Hypothalamus (tissue), 51 donors: ENCODE data around the gene WEE2.
"Not testable (repeated sequence)": the region's sequence is repeated elsewhere in the genome, so short reads cannot be mapped to it uniquely, and the experiment has no call there.

Experiments used
- DNase-seq, 51 donors: peaks; one replicate each; lab custom pipeline; 2025; lab: John Stamatoyannopoulos, UW

WEE2 gene

DNA sequence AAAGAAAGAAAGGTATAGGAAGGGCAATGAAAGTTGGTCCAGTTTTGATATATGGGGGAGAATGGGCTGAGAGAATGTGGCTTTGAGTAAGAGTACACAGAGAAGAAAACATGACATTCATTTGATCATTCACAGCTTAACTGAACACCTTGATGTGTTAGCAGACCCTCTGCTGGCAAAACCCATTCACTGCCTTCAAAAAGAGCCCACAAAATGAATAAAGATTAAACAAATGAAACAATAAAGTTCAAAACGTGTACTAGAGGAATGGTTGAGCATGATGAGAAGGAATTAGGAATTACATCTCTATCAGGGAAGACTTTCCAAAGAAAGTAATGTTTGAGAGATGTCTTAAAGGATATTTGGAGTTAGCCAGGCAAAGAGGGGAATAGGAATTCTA lies 2.1 kb downstream of the WEE2 start:
- DNase-seq: no peak

DNA sequence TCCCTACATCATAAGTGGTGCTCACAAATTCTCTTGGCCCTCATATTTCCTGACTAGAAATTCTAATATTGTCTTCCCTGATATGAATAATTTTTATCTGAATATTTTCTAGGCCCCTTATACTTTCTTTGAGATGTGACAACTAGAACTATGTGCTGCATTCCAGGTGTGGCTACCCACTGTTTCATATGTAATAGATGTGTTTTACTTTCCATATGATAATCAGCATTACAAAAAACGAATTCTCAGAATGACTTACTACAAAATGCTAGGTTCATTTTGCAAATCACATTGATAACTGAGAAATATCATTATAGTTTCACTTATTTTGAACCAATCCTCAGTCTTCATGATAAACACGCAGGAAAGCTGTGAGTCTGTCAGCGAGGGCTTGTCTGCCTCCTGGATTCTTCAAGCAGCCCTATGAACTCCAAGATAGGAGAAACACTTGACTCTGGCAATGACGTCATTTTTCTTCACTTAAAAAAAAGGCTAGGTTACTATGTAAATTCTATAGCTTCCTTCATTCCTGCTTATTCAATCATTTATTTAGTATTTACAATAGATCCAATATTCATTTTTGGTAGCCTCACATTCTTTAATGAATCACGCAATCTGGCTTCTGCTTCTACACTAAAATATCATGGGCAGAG lies 4.6 kb downstream of the WEE2 start:
- no peak for DNase-seq

- no peak for DNase-seq
Observed at GRCh38 chr7:141713890-141714289, 5.7 kb downstream of the WEE2 start.

DNA sequence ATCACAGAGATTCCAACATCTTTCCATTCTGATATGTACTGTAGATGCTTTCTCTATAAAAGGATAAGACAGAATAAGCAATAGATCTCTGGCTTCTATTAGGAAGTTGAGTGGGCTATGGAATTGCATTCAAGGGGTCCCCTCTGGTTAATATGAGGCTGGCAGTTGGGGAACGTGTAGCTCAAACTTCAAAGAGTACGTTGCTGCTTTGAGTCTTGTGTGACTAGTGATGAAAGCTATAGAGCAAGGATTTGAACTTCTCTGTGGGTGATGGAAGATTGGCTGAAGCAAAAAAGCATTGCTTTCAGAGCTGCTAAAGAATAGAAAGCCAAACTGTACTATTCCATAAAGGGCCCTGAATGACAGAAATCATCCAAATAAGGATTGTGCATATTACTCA lies 6.4 kb downstream of the WEE2 start:
- no peak for DNase-seq

- DNase-seq: no peak
Observed at GRCh38 chr7:141715018-141715417, 6.9 kb downstream of the WEE2 start.

DNA sequence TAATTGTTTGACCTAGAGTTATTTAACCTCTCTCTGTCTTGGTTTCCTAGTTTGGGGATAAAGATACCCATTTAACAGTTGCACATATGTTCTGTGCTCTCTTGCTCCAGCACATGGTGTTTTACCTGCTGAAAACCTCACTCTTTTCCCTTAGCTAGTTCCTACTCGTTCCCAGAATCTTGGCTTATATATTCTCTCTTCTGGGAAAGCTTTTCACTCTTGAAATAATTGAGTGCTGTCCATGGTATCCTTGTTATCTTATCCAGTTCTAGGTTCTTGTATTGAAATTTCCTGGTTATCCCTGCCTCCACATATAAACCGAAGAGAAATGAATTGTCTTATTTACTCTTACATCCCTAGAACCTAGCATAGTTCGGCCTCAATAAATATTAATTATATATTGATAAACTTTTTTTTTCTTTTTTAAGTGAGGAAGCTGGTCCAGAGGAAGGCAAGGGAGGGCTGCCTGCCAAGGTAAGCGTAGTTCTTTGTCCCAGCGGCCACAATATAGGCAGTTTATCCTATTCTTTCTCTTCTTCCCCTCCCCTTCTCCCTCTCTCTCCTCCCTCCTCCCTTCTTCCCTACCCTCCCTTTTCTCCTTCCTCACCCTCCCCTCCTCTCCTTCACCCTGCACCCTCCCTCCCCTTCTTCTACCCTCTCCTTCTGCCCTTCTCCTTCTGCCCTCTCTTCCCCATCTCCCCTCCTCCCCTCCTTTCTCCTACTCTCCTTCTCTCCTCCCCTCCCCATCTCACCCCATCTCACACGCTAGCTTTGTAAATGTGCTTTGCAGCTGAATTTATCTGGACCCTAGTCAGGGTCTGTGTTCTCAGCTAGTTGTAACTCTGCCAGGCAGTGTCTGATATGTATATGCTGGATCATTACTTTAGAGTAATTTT lies 7.9 kb downstream of the WEE2 start:
- no peak for DNase-seq

GRCh38 chr7:141717450-141717849 lies 9.3 kb downstream of the WEE2 start:
- no peak for DNase-seq

DNA sequence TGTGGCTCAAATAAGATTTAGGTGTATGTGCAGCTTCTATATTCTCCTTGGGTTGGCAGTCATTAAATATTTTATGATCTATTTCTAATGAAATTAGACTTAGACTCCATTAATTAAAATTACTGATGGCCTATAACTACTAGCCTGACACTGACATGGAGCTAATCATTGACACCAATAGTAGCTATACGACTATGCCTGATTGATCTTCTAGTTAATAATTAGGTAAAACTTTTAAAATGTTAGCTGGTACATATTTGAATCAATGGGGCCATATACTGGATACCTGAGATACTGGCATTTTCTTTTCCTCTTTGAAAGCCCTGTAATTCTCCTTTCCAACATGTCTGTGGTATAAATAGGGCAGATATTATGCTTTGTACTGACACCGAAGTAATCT lies 14.4 kb downstream of the WEE2 start:
- DNase-seq: no peak

GRCh38 chr7:141729020-141729419 lies 20.9 kb downstream of the WEE2 start:
- no peak for DNase-seq

GRCh38 chr7:141731476-141732149 lies 23.5 kb downstream of the WEE2 start:
- peak in 7 of 51 donors; percentile 2 to 65 (median 8) for DNase-seq

DNA sequence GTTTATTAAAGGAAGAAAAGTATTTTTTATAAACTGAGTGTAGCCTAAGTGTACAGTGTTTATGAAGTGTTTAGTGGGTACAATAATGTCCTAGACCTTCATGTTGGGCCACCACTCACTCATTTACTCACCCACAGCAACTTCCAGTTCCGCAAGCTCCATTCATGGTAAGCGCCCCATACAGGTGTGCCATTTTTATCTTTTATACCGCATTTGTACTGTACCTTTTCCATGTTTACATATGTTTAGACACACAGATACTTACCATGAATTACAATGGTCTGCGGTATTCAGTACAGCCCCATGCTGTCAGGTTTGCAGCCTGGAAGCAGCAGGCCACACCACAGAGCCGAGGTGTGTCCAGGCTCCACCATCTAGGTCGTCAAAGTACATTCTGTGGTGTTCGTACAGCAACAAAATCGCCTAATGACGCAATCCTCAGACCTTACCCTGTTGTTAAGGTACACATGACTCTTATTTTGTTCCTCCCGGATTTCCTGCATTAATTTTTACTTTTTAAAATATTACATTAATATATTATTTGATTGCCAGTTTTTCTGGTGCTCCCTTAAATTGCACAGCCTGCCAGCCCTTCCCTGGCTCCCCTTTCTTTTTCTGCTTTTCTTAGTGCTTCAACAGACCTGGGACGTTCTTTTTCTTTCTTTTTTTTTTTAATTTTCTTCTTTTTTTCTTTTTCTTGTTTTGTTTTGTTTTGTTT lies 29.1 kb downstream of the WEE2 start:
- DNase-seq: no peak

DNA sequence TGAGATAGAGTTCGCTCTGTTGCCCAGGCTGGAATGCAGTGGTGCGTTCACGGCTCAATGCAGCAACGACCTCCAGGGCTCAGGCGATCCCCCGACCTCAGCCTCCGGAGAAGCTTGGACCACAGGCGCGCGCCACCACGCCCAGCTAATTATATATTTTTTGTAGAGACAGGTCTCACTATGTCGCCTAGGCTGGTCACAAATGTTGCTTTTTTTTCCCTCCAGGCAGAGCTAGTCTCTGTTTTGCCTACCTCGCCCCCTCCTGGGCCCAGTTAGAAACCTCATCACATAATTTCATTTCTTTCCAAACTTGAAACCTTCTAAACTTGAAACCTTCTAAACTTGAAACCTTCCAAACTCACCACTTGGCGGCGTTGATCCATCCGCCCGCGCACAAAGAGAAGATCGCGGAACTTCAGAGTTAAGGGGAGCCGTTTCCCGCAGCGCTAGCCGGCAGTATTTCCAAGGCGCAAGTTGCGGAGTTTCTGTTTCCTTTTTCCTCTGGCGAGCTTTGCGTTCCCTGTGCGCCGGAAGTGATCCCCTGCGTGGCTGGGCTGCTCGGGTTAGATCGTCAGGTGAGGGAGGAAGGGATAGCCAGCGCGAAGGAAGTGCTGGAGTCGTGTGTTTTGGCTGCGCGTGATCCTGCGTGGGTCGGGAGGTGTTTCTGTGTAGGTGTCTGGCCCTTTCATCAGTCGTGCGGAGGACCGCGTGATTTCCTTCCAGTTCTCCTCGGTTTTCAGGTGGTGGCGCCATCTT lies 29.9 kb downstream of the WEE2 start, which contains the start of gene SSBP1:
SSBP1 (plus strand) TSS at position 523 of the 756 bp plus-strand sequence. CDS start 809 bp downstream, outside the sequence.
- DNase-seq: peak; percentile 45 to 95 (median 84)

DNA sequence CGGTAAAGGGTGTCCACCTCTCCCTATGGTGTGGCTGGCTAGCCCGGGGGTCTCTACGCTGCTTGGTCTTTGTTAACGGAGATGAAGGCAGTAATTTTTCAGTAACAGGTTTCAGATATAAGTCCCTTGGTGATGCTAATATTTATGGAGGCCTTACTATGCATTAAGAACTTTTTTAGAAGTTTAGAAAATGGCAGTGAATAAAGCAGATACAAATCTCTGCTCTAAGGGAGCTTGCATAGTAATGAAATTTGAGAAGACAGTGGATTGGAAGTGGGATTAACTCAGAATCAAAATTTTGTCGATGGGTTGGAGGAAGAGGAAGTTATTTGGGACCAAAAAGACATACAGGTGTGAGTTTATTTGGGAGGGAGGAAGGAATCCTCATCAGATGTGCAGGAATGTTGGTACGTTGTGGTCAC lies 30.4 kb downstream of the WEE2 start:
- DNase-seq: no peak

DNA sequence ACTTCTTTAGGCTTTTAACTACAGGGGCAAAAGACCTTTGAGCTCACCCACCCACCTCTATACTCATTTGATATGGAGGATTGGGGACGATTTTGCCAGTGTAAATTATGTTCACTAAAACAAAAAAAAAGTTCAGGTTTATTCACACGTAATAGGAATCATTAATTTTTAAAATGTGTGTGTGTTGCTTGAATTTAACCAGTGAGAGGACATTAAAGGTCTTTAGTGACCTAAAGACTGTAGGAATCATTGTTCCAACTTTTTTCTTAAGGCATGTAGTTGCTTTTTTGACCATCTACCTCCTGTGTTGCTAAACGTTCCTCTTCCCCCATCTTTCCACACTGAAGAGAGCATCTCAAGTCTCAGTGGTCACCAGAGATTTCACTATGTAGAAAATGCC lies 31.1 kb downstream of the WEE2 start:
- DNase-seq: no peak

GRCh38 chr7:141742229-141742628 lies 34.1 kb downstream of the WEE2 start:
- DNase-seq: no peak

DNA sequence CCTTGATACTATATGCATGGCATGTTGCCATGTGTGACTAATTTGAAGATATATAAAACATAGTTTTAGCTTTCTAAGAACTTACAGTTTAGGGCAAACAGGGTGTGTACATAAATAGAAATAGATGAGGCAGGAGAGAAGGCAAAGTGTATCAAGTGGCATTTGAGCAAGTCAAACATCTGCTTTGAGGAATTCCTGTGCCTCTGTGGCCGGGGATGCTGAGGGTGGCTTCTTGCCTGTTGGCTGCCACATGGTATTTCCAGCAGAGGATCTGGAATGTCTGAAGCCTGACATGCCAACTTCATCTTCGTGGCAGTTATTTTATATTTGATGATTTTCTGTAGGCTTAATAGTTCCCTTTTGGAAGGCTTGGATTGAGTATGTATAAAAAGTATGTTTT lies 36.0 kb downstream of the WEE2 start:
- DNase-seq: no peak

- no peak for DNase-seq
Observed at GRCh38 chr7:141748396-141748795, 40.2 kb downstream of the WEE2 start.

- DNase-seq: not testable (repeated sequence)
Observed at GRCh38 chr7:141751904-141752303, 43.8 kb downstream of the WEE2 start.

DNA sequence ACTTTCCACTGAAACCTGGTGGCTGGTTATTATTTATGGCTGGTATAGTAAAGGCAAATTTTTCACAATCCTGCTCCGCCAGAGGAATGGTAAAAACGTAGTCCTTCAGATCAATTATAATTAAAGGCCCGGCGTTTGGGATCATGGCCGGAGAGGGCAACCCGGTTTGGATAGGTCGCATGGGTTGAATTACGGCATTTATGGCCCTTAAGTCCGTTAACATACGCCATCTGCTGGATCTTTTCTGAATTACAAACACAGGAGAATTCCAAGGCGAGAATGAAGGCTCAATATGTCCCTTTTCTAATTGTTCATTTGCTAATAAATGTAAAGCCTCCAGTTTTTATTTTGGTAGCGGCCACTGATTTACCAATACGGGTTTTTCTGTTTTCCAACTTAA lies 44.5 kb downstream of the WEE2 start:
- DNase-seq: no peak

- DNase-seq: no peak
Observed at GRCh38 chr7:141754939-141755338, 46.8 kb downstream of the WEE2 start.
